ENCODE data around the gene CHURC1.

Gene CHURC1

DNA sequence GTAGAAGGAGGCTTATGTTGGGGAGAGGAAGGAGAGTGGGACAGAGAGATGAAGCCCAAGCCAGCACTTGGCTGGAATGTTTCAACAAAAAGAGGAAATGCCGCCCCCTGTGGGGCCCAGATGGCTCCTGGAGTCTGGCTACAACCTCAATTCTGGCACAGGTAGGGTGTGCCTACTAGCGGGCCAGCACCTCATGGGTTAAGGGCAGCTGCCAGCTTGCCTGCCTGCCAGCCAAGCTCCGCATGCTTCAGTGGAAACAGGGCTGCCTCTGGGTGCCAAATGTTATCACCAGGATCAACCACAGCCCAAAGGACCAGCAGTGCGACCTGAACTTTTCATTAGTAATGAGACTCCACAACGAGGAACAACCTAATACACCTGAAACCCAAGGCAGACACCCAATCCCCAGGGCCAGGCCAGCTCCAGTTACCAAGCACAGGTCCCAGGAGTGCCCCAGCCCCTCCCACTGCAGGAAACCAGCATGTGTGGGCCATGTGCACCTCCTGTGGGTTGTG lies 46.6 kb downstream of the CHURC1 start:
- no peak for DNase-seq

GRCh38 chr14:64963611-64964010 lies 49.4 kb downstream of the CHURC1 start:
- no peak for DNase-seq

DNA sequence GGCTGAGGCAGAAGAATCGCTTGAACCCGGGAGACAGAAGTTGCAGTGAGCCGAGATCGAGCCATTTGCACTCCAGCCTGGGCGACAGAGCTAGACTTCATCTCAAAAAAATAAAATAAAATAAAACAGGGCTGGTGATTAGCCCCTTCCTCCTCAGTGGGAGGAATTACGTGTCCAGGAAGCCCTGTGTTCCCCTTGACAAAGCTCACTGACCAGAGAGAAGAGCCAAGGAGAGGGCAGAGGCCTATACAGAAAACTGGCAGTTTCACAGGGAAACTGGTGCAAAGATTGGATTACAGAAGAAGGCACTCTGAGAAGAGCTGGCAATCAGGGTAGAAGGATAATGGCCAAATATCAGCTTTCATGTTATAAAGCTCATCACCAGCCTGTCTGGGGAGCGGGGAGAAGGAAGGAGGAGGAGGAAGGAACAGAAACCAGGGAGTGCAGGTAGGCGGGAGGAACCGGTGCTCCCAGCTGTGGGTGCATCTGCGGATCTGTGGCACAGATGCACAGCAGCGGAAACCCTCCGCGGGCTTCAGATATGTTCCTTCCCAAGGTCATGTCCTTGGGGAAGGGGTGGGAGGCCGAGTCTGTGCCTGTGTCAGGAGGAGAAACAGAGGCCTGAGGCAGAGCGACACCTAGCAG lies 51.2 kb downstream of the CHURC1 start:
- DNase-seq = no peak

GRCh38 chr14:64966976-64967375 lies 52.7 kb downstream of the CHURC1 start:
- DNase-seq = no peak

GRCh38 chr14:64968167-64968566 lies 53.9 kb downstream of the CHURC1 start:
- DNase-seq = no peak

- no peak for DNase-seq
Measured at GRCh38 chr14:64968651-64969050, 54.4 kb downstream of the CHURC1 start.

GRCh38 chr14:64970041-64970440 lies 55.8 kb downstream of the CHURC1 start:
- DNase-seq = no peak

GRCh38 chr14:64970776-64971477 lies 56.7 kb downstream of the CHURC1 start:
- no peak for DNase-seq

GRCh38 chr14:64971491-64971942 lies 57.3 kb downstream of the CHURC1 start:
- no peak for DNase-seq

- peak; percentile 60 for DNase-seq
Measured at GRCh38 chr14:64971943-64972791, 57.9 kb downstream of the CHURC1 start, which contains the start of gene RAB15. RAB15 (minus strand) TSS chr14:64972336; CDS start chr14:64972076, 260 bp downstream.

DNA sequence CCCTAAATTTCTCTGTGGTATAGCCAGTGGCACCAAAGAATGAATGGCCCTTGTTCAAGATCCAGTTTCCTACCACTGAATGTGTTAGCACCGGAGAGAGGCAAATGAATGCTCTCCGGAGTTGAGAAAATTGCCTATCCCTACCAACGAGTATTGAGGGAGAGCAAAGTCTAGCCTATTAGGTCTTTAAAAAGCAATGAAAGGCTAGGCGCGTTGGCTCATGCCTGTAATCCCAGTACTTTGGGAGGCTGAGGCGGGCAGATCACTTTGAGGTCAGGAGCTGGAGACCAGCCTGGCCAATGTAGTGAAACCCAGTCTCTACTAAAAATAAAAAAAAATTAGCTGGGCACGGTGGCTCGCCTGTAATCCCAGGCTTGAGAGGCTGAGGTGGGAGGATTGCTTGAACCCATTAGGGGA lies 58.8 kb downstream of the CHURC1 start:
- DNase-seq = no peak

DNA sequence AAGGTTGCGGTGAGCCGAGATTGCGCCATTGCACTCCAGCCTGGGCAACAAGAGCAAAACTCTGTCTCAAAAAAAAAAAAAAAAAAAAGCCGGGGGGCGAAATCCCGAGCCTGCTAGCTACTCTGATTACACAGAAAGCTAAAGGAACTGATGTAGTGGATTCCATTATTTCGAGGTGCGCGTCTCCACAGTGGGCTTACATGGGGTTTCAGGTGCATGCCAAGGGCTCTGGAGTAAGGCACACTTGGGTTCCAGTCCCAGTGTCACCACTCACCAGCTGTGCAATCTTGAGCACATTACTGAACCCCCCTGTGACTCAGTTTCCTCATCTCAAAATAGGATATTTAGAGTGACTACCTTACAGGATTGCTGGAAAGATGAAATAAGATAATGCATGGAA lies 59.6 kb downstream of the CHURC1 start:
- no peak for DNase-seq

DNA sequence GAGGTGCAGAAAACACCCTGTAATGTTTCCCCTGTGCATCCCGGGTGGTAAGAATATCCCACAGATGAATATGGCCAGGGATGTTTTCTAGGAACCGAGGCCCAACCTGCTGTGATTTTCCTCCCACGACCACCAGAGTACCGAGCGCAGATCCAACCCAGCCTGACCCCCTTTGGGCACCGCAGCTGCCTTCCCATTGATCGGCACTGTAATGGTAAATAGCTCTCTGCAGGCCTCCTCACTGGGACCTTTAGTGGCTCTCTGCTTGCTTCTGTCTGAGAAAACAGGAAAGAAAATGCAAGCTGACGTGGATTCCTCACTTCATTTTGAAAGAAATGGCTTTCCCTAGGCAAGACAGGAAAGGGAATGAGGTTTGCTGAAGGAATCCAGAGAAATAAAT lies 60.3 kb downstream of the CHURC1 start:
- no peak for DNase-seq

DNA sequence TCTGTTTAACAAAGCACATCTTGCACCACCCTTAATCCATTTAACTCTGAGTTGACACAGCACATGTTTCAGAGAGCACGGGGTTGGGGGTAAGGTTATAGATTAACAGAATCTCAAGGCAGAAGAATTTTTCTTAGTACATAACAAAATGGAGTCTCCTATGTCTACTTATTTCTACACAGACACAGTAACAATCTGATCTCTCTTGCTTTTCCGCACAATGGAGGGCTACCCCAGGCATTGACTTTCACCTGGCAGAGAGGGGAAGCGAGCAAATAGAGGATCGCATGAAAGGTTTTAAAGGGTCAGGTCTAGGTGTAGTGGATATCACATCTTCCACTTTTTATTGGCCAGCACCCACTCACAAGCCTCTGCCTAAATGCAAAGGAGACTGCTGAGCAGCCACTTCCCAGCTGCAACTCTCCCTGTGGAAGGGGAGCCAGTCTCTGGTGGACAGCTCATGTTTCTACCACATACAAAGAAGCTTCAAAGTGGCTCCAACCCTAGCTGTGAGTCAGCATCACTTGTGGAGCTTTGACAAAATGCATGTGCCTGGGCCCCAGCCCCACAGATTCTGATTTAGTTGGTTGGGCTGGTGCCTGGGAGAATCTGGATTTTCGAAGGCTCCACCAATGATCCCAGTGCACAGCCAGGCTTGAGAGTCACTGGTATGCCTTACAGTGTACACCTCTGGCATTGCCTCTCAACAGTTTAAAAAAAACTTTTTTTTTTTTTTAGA lies 65.2 kb downstream of the CHURC1 start:
- DNase-seq = no peak

DNA sequence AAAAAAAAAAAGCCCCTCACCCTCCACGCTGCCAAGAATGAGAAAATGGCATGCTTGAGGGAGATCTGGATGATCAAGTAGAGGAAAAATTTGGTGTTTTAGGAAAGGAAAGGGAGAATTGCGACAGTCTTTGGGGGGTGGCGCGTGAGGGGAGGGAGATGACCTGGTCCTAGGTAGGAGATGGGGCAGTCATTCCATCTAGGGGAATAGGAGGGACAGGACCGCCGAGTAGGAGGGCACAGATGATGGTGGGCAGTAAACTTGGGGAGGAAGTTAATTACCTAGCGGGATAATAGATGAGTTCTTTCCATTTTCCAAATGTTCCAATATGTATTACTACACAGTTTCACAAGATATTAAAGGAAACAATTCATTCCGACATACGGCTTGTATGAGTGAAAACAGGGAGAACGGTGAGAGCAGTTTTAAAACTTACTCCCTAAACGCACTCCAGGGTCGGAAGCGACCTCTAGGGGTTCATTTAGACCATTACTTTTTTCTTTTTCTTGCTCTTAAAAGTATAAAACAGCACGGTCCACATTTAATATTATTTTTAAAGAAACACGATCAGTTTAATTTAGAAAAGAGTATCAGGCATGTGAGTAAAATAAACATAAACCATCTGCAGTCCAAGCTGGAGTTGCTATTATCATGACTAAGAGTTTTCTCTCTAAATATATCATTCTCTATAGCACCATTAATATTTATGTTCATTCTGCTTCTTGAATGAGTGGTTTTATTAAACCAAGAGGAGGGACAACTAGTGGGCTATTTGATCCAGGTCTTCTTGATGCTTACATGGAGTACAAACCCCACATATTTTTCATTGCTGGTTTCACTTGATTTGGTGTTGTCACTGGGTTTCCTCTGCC lies 69.4 kb downstream of the CHURC1 start:
- peak; percentile 38 for DNase-seq

Measured in NCI-H345 (cell line).